GM19468 (cell line): Measurements from ENCODE around the gene TSPAN9.

Source experiments
- ATAC-seq: cut with Tn5 transposase; IDR thresholded peaks from one replicate; pipeline ENCODE4 v1.9.1; 2021; ENCODE audit warnings: mild to moderate bottlenecking, moderate library complexity, moderate number of reproducible peaks; ENCODE audit not compliant: unreplicated experiment; ENCODE audit errors: extremely low read depth

The TSPAN9 gene

GRCh38 chr12:3119192-3119755 is 42.1 kb downstream of the TSPAN9 start:
- ATAC-seq: no peak

GRCh38 chr12:3119756-3120601 is 42.8 kb downstream of the TSPAN9 start:
- ATAC-seq: no peak

GRCh38 chr12:3120701-3121100 is 43.5 kb downstream of the TSPAN9 start:
- no peak for ATAC-seq

GRCh38 chr12:3122841-3123678 is 45.9 kb downstream of the TSPAN9 start:
- no peak for ATAC-seq

GRCh38 chr12:3123729-3124128 is 46.5 kb downstream of the TSPAN9 start:
- ATAC-seq: no peak

GRCh38 chr12:3124917-3125316 is 47.7 kb downstream of the TSPAN9 start:
- ATAC-seq: no peak

- ATAC-seq: no peak
These were observed 48.5 kb downstream of the TSPAN9 start for GRCh38 chr12:3125674-3126073.

GRCh38 chr12:3127832-3128231 is 50.7 kb downstream of the TSPAN9 start:
- no peak for ATAC-seq

GRCh38 chr12:3128498-3129293 is 51.5 kb downstream of the TSPAN9 start:
- ATAC-seq: no peak

- ATAC-seq: no peak
These were observed 52.3 kb downstream of the TSPAN9 start for GRCh38 chr12:3129301-3130056.

- ATAC-seq: no peak
These were observed 53.1 kb downstream of the TSPAN9 start for GRCh38 chr12:3130057-3130830.

GRCh38 chr12:3131129-3131528 is 54.0 kb downstream of the TSPAN9 start:
- ATAC-seq: no peak

GRCh38 chr12:3132636-3133404 is 55.6 kb downstream of the TSPAN9 start:
- ATAC-seq: no peak

- ATAC-seq: no peak
These were observed 56.2 kb downstream of the TSPAN9 start for GRCh38 chr12:3133405-3133783.

- no peak for ATAC-seq
These were observed 56.9 kb downstream of the TSPAN9 start for GRCh38 chr12:3134126-3134525.

GRCh38 chr12:3134526-3135135 is 57.5 kb downstream of the TSPAN9 start:
- no peak for ATAC-seq
